ENCODE measurements around the gene NPIPB2. TPM values are rescaled to one million over a fixed set of nuclear protein-coding genes. Genes with fewer than 3 reads are reported as not detected.

NPIPB2 gene
- polyA plus RNA-seq, 1 donor: 5.1 TPM

DNA sequence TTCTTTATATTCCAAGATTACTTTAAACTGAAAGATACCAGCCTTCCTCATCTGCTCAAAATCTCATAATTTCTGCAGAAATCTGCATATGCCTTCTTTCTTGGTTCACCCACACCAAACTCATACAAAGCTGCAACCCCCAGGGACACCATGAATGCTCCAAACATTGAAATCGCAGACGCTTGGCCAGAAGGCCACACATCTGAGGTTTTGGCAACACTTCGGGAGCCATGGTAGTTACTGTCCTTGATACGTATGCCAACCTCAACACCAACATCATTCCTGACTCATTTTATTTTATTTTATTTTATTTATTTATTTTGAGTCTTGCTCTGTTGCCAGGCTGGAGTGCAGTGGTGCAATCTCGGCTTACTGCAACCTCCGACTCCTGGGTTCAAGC is 37.9 kb downstream of the NPIPB2 start:
- DNase-seq (ENCODE audit: low read depth): no peak

DNA sequence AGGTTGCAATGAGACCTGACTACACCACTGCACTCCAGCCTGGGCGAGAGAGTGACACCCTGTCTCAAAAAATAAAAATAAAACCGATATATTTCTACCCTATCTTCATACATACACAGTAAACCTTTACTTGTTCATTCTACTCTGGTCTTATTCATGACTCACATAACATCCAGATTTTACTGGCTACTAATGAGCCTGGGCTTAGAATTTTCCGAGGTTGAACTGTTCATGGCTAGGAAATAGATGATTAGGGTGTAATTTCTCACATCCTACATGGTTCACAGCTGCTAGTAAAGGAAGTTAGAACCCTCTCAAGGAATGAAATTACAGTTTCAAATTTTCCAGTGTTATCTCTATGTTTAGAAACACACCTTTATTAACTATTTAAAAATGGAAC is 40.8 kb downstream of the NPIPB2 start:
- DNase-seq (ENCODE audit: low read depth): no peak

GRCh38 chr16:11896486-11897176 is 45.2 kb downstream of the NPIPB2 start:
- DNase-seq (ENCODE audit: low read depth): no peak

- DNase-seq (ENCODE audit: low read depth): no peak
Observed at GRCh38 chr16:11893571-11893970, 48.3 kb downstream of the NPIPB2 start.

- DNase-seq (ENCODE audit: low read depth): no peak
Observed at GRCh38 chr16:11892761-11893160, 49.1 kb downstream of the NPIPB2 start.

DNA sequence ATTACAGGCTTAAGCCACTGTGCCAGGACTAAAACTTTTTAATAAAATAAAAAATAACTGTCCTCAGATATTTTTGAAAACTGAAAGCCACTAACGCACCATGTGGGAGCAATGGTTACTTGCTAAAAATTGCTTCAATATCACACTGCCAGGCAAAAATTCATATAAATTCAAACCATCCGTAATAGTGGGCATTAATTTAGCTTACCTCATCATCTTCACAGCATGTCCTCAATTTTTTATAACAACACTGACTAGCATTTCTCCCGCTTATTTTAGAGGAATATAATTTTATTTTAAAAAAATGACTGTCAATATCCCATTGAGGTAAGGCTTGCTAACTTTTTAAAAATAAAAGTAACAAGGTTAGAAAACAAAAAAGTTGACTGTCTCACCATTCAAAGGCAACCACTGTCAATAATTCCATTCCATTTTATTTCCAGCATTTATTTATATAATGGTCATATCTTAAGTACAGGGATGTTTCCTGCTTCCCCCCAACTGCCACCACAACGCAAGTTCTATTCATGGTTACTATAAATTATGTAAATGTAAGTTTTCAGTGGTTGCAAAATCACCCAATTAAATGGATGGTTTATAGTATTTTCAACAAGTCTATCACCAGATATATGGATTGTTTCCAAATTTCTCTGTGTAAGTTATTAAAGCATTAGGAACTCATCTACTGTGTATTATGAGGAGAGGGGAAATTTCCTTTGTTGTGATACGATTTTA is 51.4 kb downstream of the NPIPB2 start:
- no peak for DNase-seq (ENCODE audit: low read depth)

DNA sequence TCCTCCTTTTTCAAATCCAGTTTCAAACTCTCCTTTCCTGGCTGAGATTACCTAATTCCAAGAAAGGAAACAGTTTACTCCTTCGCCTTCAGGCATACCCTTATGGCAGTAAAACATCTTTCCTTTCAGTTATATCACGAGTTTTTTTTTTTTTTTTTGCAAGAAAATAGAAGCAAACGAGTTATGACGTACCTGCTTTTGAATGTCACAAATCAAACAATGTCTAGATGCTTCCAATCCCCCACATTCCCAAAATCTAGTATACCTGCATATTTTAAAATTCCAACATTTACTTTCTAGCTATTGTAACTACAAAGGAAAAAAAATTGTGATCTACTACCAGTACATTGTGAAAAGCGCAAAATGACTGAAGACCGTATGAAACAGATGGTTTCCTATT is 55.0 kb downstream of the NPIPB2 start:
- no peak for DNase-seq (ENCODE audit: low read depth)

DNA sequence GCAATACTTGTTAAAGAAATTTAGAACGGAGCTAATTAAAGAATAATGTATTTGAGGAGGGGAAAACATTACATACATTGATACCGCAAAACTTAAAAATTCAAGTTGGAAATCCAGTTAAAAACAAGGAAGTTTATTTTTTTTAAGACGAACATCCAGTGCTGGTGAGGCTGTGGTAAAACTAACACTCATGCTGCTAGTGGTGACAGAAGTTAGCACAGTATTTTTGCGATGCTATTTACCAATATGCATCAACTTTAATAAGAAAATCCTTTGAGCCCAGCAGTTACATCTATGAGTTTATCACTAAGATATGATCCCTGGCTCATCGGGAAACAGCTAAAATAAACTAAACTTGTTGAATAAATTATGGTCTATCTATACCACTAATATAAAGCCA is 57.8 kb downstream of the NPIPB2 start:
- no peak for DNase-seq (ENCODE audit: low read depth)

- DNase-seq (ENCODE audit: low read depth): no peak
Observed at GRCh38 chr16:11880007-11880406, 61.8 kb downstream of the NPIPB2 start.

DNA sequence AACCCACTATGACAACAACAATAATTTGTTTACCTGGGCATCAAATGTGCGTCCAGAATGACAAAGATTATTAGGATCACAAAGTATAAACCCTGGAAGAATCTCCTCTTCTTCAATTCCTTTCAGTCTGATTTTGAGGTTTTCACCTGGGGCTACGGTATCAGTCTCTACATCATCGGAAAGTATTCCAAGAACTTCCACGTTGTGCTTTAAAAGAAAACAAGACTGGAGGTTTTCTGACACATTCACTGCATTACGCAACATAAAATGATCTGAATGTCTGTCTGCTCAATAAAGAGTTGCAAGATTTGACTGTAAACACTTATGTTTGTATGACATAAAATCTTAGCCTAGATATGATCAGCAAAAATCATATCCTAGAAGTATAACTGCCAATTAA is 64.5 kb downstream of the NPIPB2 start:
- DNase-seq (ENCODE audit: low read depth): no peak

Other genes starting within 250 kb of the NPIPB2 start
- gene TXNDC11, start 199.2 kb downstream of the NPIPB2 start, polyA plus RNA-seq (ENCODE audit: insufficient read length): 19.4 TPM
- gene ZC3H7A, start 144.8 kb downstream of the NPIPB2 start, polyA plus RNA-seq (ENCODE audit: insufficient read length): 45.9 TPM
- 342 TPM for gene RSL1D1, start 90.5 kb downstream of the NPIPB2 start, polyA plus RNA-seq (ENCODE audit: insufficient read length)
- gene GSPT1, start 26.1 kb downstream of the NPIPB2 start, polyA plus RNA-seq (ENCODE audit: insufficient read length): 79.9 TPM
- gene TNFRSF17, start 23.2 kb upstream of the NPIPB2 start, polyA plus RNA-seq (ENCODE audit: insufficient read length): 0.19 TPM
- gene SNX29, start 34.7 kb upstream of the NPIPB2 start, polyA plus RNA-seq (ENCODE audit: insufficient read length): 6.7 TPM